SK-N-SH treated with all-trans-retinoic acid at 6 μM for 48 hours (cell line): ENCODE results near the gene SP100.

Source experiments
- ATAC-seq: fragments of 200-7000 bp; cut with Tn5 transposase; 3 replicates; pipeline ENCODE4 v1.9.1; 2020; ENCODE audit warnings: mild to moderate bottlenecking, moderate library complexity
- ARNTL ChIP-seq: fragments of 450-650 bp; formaldehyde crosslinking; IDR thresholded peaks from 2 replicates; pipeline ENCODE4 v1.5.0; 2020; ENCODE audit warnings: low read depth, mild to moderate bottlenecking, moderate library complexity, borderline replicate concordance
- BACH2 ChIP-seq: fragments of 250-450 bp; sonication (Bioruptor Pico); IDR thresholded peaks from 2 replicates; pipeline ENCODE4 v1.9.0; 2021; ENCODE audit warnings: mild to moderate bottlenecking, borderline replicate concordance
- CSDC2 ChIP-seq: fragments of 250-450 bp; sonication (Bioruptor Pico); IDR thresholded peaks from 2 replicates; pipeline ENCODE4 v1.5.0; 2020; ENCODE audit warnings: mild to moderate bottlenecking, moderate library complexity
- ESRRG ChIP-seq: fragments of 250-450 bp; sonication (Bioruptor Pico); IDR thresholded peaks from 2 replicates; pipeline ENCODE4 v1.6.1; 2021; ENCODE audit warnings: mild to moderate bottlenecking
- GLIS3 ChIP-seq: fragments of 250-450 bp; sonication (Bioruptor Pico); IDR thresholded peaks from 2 replicates; pipeline ENCODE4 v1.5.0; 2020; ENCODE audit warnings: mild to moderate bottlenecking, moderate library complexity
- ISL1 ChIP-seq: fragments of 250-450 bp; sonication (Bioruptor Pico); IDR thresholded peaks from 2 replicates; pipeline ENCODE4 v2.1.2; 2022; ENCODE audit warnings: mild to moderate bottlenecking, moderate library complexity
- OSR1 ChIP-seq: fragments of 250-450 bp; sonication (Bioruptor Pico); IDR thresholded peaks from 2 replicates; pipeline ENCODE4 v1.8.0; 2022; ENCODE audit warnings: moderate library complexity, mild to moderate bottlenecking, inconsistent platforms
- PATZ1 ChIP-seq: fragments of 250-450 bp; sonication (Bioruptor Pico); IDR thresholded peaks from 2 replicates; pipeline ENCODE4 v1.8.0; 2020; ENCODE audit warnings: mild to moderate bottlenecking, moderate library complexity, borderline replicate concordance
- PPARA ChIP-seq: fragments of 250-450 bp; sonication (Bioruptor Pico); IDR thresholded peaks from 2 replicates; pipeline ENCODE4 v1.5.0; 2020; ENCODE audit warnings: mild to moderate bottlenecking, borderline replicate concordance
- RARB ChIP-seq: fragments of 250-450 bp; sonication (Bioruptor Pico); IDR thresholded peaks from 2 replicates; pipeline ENCODE4 v1.8.0; 2021; ENCODE audit warnings: mild to moderate bottlenecking, moderate library complexity
- SNAI2 ChIP-seq: fragments of 250-450 bp; sonication (Bioruptor Pico); IDR thresholded peaks from 2 replicates; pipeline ENCODE4 v1.5.0; 2020; ENCODE audit warnings: mild to moderate bottlenecking, moderate library complexity
- TCF4 ChIP-seq: fragments of 250-450 bp; sonication (Bioruptor Pico); IDR thresholded peaks from 2 replicates; pipeline ENCODE4 v1.8.0; 2021; ENCODE audit warnings: mild to moderate bottlenecking, moderate library complexity, borderline replicate concordance
- TOX ChIP-seq: fragments of 250-450 bp; sonication (Bioruptor Pico); IDR thresholded peaks from 2 replicates; pipeline ENCODE4 v1.8.0; 2021; ENCODE audit warnings: mild to moderate bottlenecking, moderate library complexity, borderline replicate concordance
- ZC3H10 ChIP-seq: fragments of 250-450 bp; sonication (Bioruptor Pico); IDR thresholded peaks from 2 replicates; pipeline ENCODE4 v1.5.1; 2021; ENCODE audit warnings: mild to moderate bottlenecking, moderate library complexity
- ZFP30 ChIP-seq: fragments of 450-650 bp; formaldehyde crosslinking; IDR thresholded peaks from 2 replicates; pipeline ENCODE4 v1.5.0; 2022; ENCODE audit warnings: mild to moderate bottlenecking, moderate library complexity
- ZNF565 ChIP-seq: fragments of 450-650 bp; formaldehyde crosslinking; conservative IDR thresholded peaks from 2 replicates; pipeline ENCODE4 v1.5.0; 2020; ENCODE audit warnings: low read depth, mild to moderate bottlenecking, moderate library complexity
- ZNF70 ChIP-seq: fragments of 450-650 bp; formaldehyde crosslinking; IDR thresholded peaks from 2 replicates; pipeline ENCODE4 v1.5.0; 2020; ENCODE audit warnings: mild to moderate bottlenecking, moderate library complexity
- ZNF8 ChIP-seq: fragments of 450-650 bp; formaldehyde crosslinking; IDR thresholded peaks from 2 replicates; pipeline ENCODE4 v1.5.0; 2020; ENCODE audit warnings: mild to moderate bottlenecking, moderate library complexity
- TF ChIP-seq, protein P1 (sequence below): fragments of 250-450 bp; sonication (Bioruptor Pico); IDR thresholded peaks from 2 replicates; pipeline ENCODE4 v1.5.1; 2021; ENCODE audit warnings: mild to moderate bottlenecking, moderate library complexity
- TF ChIP-seq, protein P2 (sequence below): fragments of 250-450 bp; sonication (Bioruptor Pico); IDR thresholded peaks from 2 replicates; pipeline ENCODE4 v1.5.0; 2020; ENCODE audit warnings: mild to moderate bottlenecking, moderate library complexity
- TF ChIP-seq, protein P3 (sequence below): fragments of 250-450 bp; sonication (Bioruptor Pico); IDR thresholded peaks from 2 replicates; pipeline ENCODE4 v1.8.0; 2021; ENCODE audit warnings: low read depth, mild to moderate bottlenecking, moderate library complexity, borderline replicate concordance

SP100 gene

DNA sequence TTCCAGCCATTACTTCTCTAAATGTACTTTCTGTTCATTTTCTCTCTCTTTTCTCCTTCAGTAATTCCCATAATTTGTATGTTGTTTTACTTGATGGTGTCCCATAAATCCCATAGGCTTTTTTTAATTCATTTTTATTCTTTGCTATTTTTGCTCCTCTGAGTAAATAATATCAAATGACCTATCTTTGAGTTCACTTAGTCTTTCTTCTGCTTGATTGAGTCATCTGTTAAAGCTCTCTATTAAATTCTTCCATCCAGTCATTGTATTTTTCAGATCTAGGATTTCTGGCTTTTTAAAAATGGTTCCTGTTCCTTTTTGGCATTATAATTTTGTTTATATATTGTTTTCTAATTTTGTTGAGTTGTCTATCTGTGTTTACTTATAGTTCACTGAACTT lies 13.5 kb downstream of the SP100 start:
- TF ChIP-seq ZNF70 (CRISPR knock-in tag) (no peak), PPARA (CRISPR knock-in tag) (no peak), ESRRG (CRISPR knock-in tag) (no peak), ISL1 (no peak), PATZ1 (no peak), TCF4 (CRISPR knock-in tag) (no peak)
- TF ChIP-seq, protein P1, sequence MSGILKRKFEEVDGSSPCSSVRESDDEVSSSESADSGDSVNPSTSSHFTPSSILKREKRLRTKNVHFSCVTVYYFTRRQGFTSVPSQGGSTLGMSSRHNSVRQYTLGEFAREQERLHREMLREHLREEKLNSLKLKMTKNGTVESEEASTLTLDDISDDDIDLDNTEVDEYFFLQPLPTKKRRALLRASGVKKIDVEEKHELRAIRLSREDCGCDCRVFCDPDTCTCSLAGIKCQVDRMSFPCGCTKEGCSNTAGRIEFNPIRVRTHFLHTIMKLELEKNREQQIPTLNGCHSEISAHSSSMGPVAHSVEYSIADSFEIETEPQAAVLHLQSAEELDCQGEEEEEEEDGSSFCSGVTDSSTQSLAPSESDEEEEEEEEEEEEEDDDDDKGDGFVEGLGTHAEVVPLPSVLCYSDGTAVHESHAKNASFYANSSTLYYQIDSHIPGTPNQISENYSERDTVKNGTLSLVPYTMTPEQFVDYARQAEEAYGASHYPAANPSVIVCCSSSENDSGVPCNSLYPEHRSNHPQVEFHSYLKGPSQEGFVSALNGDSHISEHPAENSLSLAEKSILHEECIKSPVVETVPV (CRISPR knock-in tag) = no peak
- ATAC-seq = no peak

DNA sequence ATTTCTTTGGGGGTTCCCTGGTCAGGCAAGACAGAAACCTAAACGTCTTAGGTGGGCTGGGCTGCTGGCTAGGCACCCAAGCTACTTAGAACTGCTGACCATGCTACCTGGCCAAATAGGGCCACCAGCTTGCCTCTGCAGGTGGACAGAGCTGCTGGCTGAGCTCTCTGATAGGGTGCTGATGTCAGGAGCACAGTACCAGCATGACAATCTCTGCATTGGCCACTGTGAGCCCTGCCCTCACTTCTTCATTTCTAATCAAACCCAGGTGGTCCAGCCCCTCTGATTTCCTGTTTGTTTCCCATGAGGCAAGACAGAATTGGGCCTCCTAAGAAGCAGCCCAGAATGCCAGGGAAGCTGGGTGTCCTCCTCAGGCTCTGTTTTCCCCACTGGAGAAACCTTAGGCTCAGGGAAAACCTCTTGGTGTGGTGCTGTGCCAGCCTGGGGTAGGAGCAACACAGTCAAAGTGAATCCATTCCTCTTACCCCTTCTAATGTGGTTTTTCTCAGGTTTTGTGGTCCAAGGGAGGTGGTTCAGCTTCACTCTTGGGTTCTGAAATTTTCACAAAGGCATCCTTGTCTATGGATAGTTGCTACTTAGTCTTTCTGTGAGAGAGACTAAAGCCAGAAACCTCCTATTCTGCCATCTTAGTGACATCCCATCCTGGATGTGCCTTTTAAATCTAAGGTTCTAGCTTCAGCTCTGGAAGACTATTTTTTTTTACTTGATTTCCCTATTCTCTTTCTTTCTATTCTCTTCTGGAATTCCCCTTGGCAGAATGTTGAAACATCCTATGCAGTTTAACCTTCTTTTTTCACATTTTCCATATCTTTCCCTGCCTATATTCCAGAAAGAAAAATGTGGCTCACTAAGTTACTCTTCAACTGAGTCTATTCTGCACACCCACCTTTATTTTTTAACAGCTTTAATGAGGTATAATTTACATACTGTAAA lies 15.2 kb downstream of the SP100 start:
- TF ChIP-seq, protein P2, sequence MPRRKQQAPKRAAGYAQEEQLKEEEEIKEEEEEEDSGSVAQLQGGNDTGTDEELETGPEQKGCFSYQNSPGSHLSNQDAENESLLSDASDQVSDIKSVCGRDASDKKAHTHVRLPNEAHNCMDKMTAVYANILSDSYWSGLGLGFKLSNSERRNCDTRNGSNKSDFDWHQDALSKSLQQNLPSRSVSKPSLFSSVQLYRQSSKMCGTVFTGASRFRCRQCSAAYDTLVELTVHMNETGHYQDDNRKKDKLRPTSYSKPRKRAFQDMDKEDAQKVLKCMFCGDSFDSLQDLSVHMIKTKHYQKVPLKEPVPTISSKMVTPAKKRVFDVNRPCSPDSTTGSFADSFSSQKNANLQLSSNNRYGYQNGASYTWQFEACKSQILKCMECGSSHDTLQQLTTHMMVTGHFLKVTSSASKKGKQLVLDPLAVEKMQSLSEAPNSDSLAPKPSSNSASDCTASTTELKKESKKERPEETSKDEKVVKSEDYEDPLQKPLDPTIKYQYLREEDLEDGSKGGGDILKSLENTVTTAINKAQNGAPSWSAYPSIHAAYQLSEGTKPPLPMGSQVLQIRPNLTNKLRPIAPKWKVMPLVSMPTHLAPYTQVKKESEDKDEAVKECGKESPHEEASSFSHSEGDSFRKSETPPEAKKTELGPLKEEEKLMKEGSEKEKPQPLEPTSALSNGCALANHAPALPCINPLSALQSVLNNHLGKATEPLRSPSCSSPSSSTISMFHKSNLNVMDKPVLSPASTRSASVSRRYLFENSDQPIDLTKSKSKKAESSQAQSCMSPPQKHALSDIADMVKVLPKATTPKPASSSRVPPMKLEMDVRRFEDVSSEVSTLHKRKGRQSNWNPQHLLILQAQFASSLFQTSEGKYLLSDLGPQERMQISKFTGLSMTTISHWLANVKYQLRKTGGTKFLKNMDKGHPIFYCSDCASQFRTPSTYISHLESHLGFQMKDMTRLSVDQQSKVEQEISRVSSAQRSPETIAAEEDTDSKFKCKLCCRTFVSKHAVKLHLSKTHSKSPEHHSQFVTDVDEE (CRISPR knock-in tag) = no peak
- no peak for TF ChIP-seq SNAI2 (CRISPR knock-in tag)
- no peak for TF ChIP-seq TOX (CRISPR knock-in tag)
- TF ChIP-seq, protein P3, sequence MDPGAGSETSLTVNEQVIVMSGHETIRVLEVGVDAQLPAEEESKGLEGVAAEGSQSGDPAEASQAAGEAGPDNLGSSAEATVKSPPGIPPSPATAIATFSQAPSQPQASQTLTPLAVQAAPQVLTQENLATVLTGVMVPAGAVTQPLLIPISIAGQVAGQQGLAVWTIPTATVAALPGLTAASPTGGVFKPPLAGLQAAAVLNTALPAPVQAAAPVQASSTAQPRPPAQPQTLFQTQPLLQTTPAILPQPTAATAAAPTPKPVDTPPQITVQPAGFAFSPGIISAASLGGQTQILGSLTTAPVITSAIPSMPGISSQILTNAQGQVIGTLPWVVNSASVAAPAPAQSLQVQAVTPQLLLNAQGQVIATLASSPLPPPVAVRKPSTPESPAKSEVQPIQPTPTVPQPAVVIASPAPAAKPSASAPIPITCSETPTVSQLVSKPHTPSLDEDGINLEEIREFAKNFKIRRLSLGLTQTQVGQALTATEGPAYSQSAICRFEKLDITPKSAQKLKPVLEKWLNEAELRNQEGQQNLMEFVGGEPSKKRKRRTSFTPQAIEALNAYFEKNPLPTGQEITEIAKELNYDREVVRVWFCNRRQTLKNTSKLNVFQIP (CRISPR knock-in tag) = no peak
- TF ChIP-seq ZNF8 (CRISPR knock-in tag) = no peak
- no peak for TF ChIP-seq GLIS3 (CRISPR knock-in tag)
- TF ChIP-seq ISL1 = no peak
- no peak for TF ChIP-seq OSR1
- TF ChIP-seq BACH2 (CRISPR knock-in tag) = no peak
- TF ChIP-seq RARB (CRISPR knock-in tag) = no peak
- TF ChIP-seq, protein P1 (CRISPR knock-in tag) = no peak
- no peak for TF ChIP-seq CSDC2
- TF ChIP-seq ZC3H10 (CRISPR knock-in tag) = no peak
- no peak for TF ChIP-seq PPARA (CRISPR knock-in tag)
- no peak for ATAC-seq

DNA sequence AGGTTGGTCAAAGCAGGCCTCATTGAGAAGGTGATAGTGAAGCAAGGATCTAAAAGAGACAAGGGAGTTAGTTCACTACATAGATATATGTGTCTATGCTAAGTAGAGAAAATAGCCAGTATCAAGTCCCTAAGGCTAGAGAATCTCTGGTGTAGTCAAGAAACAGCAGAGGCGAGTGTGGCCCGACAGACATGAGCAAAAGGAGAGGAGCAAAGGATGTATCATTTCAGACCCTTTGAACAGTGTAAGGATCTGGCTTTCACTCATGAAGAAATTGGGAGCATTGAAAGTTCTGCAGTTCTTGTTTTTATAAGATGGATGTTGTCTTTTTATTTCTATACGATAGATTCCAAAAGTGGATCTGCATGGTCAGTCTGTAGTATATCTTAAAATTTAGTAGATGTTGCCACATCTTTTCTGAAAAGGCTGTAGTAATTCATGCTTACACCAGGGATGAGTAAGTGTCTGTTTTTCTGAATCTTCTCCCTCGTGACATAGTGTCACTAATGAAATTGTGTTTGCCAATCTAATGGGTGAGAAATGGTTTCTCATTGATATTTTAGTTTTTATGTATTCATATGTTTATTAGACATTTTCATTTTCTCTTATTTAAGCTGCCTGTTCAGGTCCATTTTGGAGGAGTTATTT lies 18.8 kb downstream of the SP100 start:
- ATAC-seq = no peak

More for the DNA sequence above, 18.8 kb downstream of the SP100 start:
- TF ChIP-seq ZC3H10 (CRISPR knock-in tag) (no peak), ZNF565 (CRISPR knock-in tag) (no peak), ARNTL (CRISPR knock-in tag) (no peak), PATZ1 (no peak), ZNF70 (CRISPR knock-in tag) (no peak), ZFP30 (CRISPR knock-in tag) (no peak), RARB (CRISPR knock-in tag) (no peak), TCF4 (CRISPR knock-in tag) (no peak), ISL1 (no peak), BACH2 (CRISPR knock-in tag) (no peak), TOX (CRISPR knock-in tag) (no peak)
- TF ChIP-seq, protein P1 (CRISPR knock-in tag) = no peak
- TF ChIP-seq, all 23 proteins: peak for 0
